GM23338 (cell line): ENCODE data around the gene MTHFS. TPM values are rescaled to one million over a fixed set of nuclear protein-coding genes. Genes with fewer than 3 reads are reported as not detected.

ENCODE experiments used
- ATAC-seq: fragments of 200-7000 bp; cut with Tn5 transposase; 3 replicates; pipeline ENCODE4 v1.9.1; 2020
- DNase-seq: peaks from one replicate; pipeline ENCODE4 v3.0.0-alpha.2; 2015; ENCODE audit warnings: low spot score
- H2AFZ ChIP-seq: fragments of 200-600 bp; sonication (generic); 2 replicates; pipeline ENCODE4 v1.8.0; 2016; ENCODE audit warnings: antibody characterized with exemption, mild to moderate bottlenecking, moderate library complexity
- H3F3A ChIP-seq: fragments of 200-600 bp; sonication (generic); replicated peaks from 2 replicates; pipeline ENCODE4 v1.8.0; 2017; ENCODE audit warnings: antibody characterized with exemption, mixed run types, low read depth
- H3K27ac ChIP-seq: fragments of 200-600 bp; sonication (generic); 2 replicates; pipeline ENCODE4 v1.6.1; 2016; ENCODE audit warnings: low read depth
- H3K27me3 ChIP-seq: fragments of 200-600 bp; sonication (generic); 2 replicates; pipeline ENCODE4 v1.8.0; 2016; ENCODE audit warnings: mild to moderate bottlenecking, mixed run types, moderate library complexity; ENCODE audit not compliant: insufficient read depth
- H3K36me3 ChIP-seq: fragments of 200-600 bp; sonication (generic); 2 replicates; pipeline ENCODE4 v1.8.0; 2016; ENCODE audit warnings: mild to moderate bottlenecking; ENCODE audit not compliant: insufficient read depth
- H3K4me1 ChIP-seq: fragments of 200-600 bp; sonication (generic); 2 replicates; pipeline ENCODE4 v1.8.0; 2016; ENCODE audit warnings: mild to moderate bottlenecking, moderate library complexity; ENCODE audit not compliant: insufficient read depth
- H3K4me2 ChIP-seq: fragments of 200-600 bp; sonication (generic); 2 replicates; pipeline ENCODE4 v1.7.1; 2017; ENCODE audit warnings: mixed run types
- H3K4me3 ChIP-seq: fragments of 200-600 bp; sonication (generic); 2 replicates; pipeline ENCODE4 v1.6.1; 2016; ENCODE audit warnings: mixed run types
- H3K79me2 ChIP-seq: fragments of 200-600 bp; sonication (generic); replicated peaks from 2 replicates; pipeline ENCODE4 v1.8.0; 2017; ENCODE audit warnings: mild to moderate bottlenecking; ENCODE audit not compliant: insufficient read depth
- H3K9me2 ChIP-seq: fragments of 200-600 bp; sonication (generic); 2 replicates; pipeline ENCODE4 v1.8.0; 2017; ENCODE audit not compliant: insufficient read depth
- H4K20me1 ChIP-seq: fragments of 200-600 bp; sonication (generic); replicated peaks from 2 replicates; pipeline ENCODE4 v1.8.0; 2017; ENCODE audit warnings: mild to moderate bottlenecking; ENCODE audit not compliant: insufficient read depth
- H3K27ac Mint-ChIP-seq: 2 replicates; pipeline ENCODE4 v1.8.0; 2020; ENCODE audit warnings: inconsistent platforms, mild to moderate bottlenecking, moderate library complexity, mixed read lengths
- H3K27me3 Mint-ChIP-seq: 3 replicates; pipeline ENCODE4 v1.8.0; 2022; ENCODE audit warnings: low read depth, mild to moderate bottlenecking, moderate library complexity, mixed read lengths, inconsistent platforms; ENCODE audit not compliant: insufficient read depth, poor library complexity
- H3K36me3 Mint-ChIP-seq: 3 replicates; pipeline ENCODE4 v1.8.0; 2021; ENCODE audit warnings: low read depth, mild to moderate bottlenecking, inconsistent platforms, moderate library complexity, mixed read lengths
- H3K4me1 Mint-ChIP-seq: 3 replicates; pipeline ENCODE4 v1.8.0; 2020; ENCODE audit warnings: mild to moderate bottlenecking, inconsistent platforms, mixed read lengths
- H3K4me3 Mint-ChIP-seq: 3 replicates; pipeline ENCODE4 v1.8.0; 2021; ENCODE audit warnings: moderate library complexity, mild to moderate bottlenecking, inconsistent platforms, mixed read lengths
- H3K9me3 Mint-ChIP-seq: 3 replicates; pipeline ENCODE4 v1.8.0; 2020; ENCODE audit warnings: moderate library complexity, mild to moderate bottlenecking, inconsistent platforms, mixed read lengths
- CREB1 ChIP-seq: fragments of 250-450 bp; sonication (Bioruptor Pico); IDR thresholded peaks from 2 replicates; pipeline ENCODE4 v1.5.0; 2020; ENCODE audit warnings: low read depth, mild to moderate bottlenecking, moderate library complexity
- EZH2 ChIP-seq: fragments of 200-600 bp; sonication (generic); IDR thresholded peaks from one replicate; pipeline ENCODE4 v1.8.0; 2017; ENCODE audit warnings: antibody characterized with exemption, mild to moderate bottlenecking, low read depth; ENCODE audit not compliant: unreplicated experiment
- JUNB ChIP-seq: IDR thresholded peaks from one replicate; pipeline ENCODE4 v1.6.1; 2016; ENCODE audit warnings: antibody characterized with exemption; ENCODE audit not compliant: unreplicated experiment
- NANOG ChIP-seq: IDR thresholded peaks from 2 replicates; pipeline ENCODE4 v1.6.1; 2016; ENCODE audit warnings: antibody characterized with exemption, borderline replicate concordance
- POLR2AphosphoS5 ChIP-seq: IDR thresholded peaks from 2 replicates; pipeline ENCODE4 v1.6.1; 2016; ENCODE audit warnings: antibody characterized with exemption, low read depth
- REST ChIP-seq: IDR thresholded peaks from one replicate; pipeline ENCODE4 v1.6.1; 2018; ENCODE audit warnings: antibody characterized with exemption; ENCODE audit not compliant: unreplicated experiment
- STAT1 ChIP-seq: IDR thresholded peaks from one replicate; pipeline ENCODE4 v1.6.1; 2016; ENCODE audit warnings: antibody characterized with exemption; ENCODE audit not compliant: unreplicated experiment
- ZNF114 ChIP-seq: fragments of 250-450 bp; sonication (Bioruptor Pico); IDR thresholded peaks from 2 replicates; pipeline ENCODE4 v1.5.0; 2020; ENCODE audit warnings: mild to moderate bottlenecking, moderate library complexity
- ZNF462 ChIP-seq: fragments of 250-450 bp; sonication (Bioruptor Pico); IDR thresholded peaks from 2 replicates; pipeline ENCODE4 v1.5.0; 2020; ENCODE audit warnings: mild to moderate bottlenecking, moderate library complexity
- polyA plus RNA-seq: library from polyadenylated mRNA; unstranded; fragments of >200 nt; fragmentation: Nextera tagmentation; extraction: Ambion mirVana; gene quantifications from 2 replicates; pipeline ENCODE4 v1.2.1, GENCODE V29; 2016
- total RNA-seq: library from RNA; depleted of rRNA; stranded (reverse); fragments of >200 nt; shearing (Covaris generic); gene quantifications from 2 replicates; pipeline ENCODE4 v1.2.3, GENCODE V29; 2014
- TF ChIP-seq, protein P1 (sequence below): IDR thresholded peaks from 2 replicates; pipeline ENCODE4 v1.6.1; 2016; ENCODE audit warnings: antibody characterized with exemption

Gene MTHFS
- total and polyA plus RNA-seq, 2 experiments from 2014 or later, result 33.2 to 62.0 TPM

- H3K4me2 ChIP-seq, result no peak overlapping the region
- H2AFZ ChIP-seq, result no peak overlapping the region
- H3K27me3 Mint-ChIP-seq, result peaks cover 2% of the 10 kb centered on the region
- no peaks in the 10 kb centered on the region; the same call in 2 of the 3 replicates for H3K4me1 Mint-ChIP-seq
- DNase-seq (no peak), ATAC-seq (no peak)
- H3K4me3 Mint-ChIP-seq, result no peak overlapping the region
- H3K9me3 Mint-ChIP-seq, result peaks cover 6% of the 10 kb centered on the region; the same call in 1 of the 3 replicates
- no peak overlapping the region for H3K4me3 ChIP-seq
- no peaks in the 10 kb centered on the region for H3F3A ChIP-seq
- H3K36me3 Mint-ChIP-seq, result peaks cover 5% of the 10 kb centered on the region; the same call in 2 of the 3 replicates
- H3K79me2 ChIP-seq, result no peaks in the 10 kb centered on the region
- no peaks in the 10 kb centered on the region for H3K4me1 ChIP-seq
- no peaks in the 10 kb centered on the region for H3K36me3 ChIP-seq
- no peak overlapping the region for H3K27ac Mint-ChIP-seq
- H4K20me1 ChIP-seq, result no peaks in the 10 kb centered on the region
- H3K27me3 ChIP-seq, result no peaks in the 10 kb centered on the region
- no peaks in the 10 kb centered on the region for H3K9me2 ChIP-seq
- no peak for TF ChIP-seq EZH2
- no peak for TF ChIP-seq NANOG
- no peak for TF ChIP-seq ZNF462 (CRISPR knock-in tag)
- no peak for TF ChIP-seq REST
- no peak for TF ChIP-seq CREB1 (CRISPR knock-in tag)
- TF ChIP-seq, protein P1, sequence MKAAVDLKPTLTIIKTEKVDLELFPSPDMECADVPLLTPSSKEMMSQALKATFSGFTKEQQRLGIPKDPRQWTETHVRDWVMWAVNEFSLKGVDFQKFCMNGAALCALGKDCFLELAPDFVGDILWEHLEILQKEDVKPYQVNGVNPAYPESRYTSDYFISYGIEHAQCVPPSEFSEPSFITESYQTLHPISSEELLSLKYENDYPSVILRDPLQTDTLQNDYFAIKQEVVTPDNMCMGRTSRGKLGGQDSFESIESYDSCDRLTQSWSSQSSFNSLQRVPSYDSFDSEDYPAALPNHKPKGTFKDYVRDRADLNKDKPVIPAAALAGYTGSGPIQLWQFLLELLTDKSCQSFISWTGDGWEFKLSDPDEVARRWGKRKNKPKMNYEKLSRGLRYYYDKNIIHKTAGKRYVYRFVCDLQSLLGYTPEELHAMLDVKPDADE, result no peak
- no peak for TF ChIP-seq POLR2AphosphoS5
- TF ChIP-seq JUNB, result no peak
- TF ChIP-seq STAT1, result no peak
- no peak for TF ChIP-seq ZNF114 (CRISPR knock-in tag)
- H3K27ac ChIP-seq, result no peak overlapping the region
Observed at GRCh38 chr15:79930516-79930915, 33.7 kb upstream of the MTHFS start.
